ENCODE results near the gene CLECL1. TPM values are rescaled to one million over a fixed set of nuclear protein-coding genes. Genes with fewer than 3 reads are reported as not detected.
"Not testable (repeated sequence)": the region's sequence is repeated elsewhere in the genome, so short reads cannot be mapped to it uniquely, and the experiment has no call there.

The CLECL1 gene
- total and polyA plus RNA-seq, 3 donors from 2014 or later, result 1.4 TPM; not detected in 2

- DNase-seq, result no peak
- TF ChIP-seq POLR2A (IDR thresholded peaks at IDR 0.05), result no peak
- TF ChIP-seq, protein P1, sequence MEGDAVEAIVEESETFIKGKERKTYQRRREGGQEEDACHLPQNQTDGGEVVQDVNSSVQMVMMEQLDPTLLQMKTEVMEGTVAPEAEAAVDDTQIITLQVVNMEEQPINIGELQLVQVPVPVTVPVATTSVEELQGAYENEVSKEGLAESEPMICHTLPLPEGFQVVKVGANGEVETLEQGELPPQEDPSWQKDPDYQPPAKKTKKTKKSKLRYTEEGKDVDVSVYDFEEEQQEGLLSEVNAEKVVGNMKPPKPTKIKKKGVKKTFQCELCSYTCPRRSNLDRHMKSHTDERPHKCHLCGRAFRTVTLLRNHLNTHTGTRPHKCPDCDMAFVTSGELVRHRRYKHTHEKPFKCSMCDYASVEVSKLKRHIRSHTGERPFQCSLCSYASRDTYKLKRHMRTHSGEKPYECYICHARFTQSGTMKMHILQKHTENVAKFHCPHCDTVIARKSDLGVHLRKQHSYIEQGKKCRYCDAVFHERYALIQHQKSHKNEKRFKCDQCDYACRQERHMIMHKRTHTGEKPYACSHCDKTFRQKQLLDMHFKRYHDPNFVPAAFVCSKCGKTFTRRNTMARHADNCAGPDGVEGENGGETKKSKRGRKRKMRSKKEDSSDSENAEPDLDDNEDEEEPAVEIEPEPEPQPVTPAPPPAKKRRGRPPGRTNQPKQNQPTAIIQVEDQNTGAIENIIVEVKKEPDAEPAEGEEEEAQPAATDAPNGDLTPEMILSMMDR (IDR thresholded peaks at IDR 0.05), result no peak
Measured at GRCh38 chr12:9706086-9706685, 26.7 kb downstream of the CLECL1 start.

GRCh38 chr12:9704561-9704960 is 28.3 kb downstream of the CLECL1 start:
- WGBS, 2 donors, result 92 to 94% methylated on average over 5 of the region's 5 CpGs
- intact Hi-C loops (cut with DNase I; ENCODE audit: low total_unique reads); H3K4me3 ChIP-seq; H3K36me3 ChIP-seq (ENCODE audit: low read depth, missing control alignments); H3K27me3 ChIP-seq; H3K27ac ChIP-seq; H3K9me3 ChIP-seq; H3K4me1 ChIP-seq; DNase-seq: not testable (repeated sequence)

More at GRCh38 chr12:9706086-9706685, 26.7 kb downstream of the CLECL1 start:
- Histone ChIP-seq H3K9me3 (no peaks in the 10 kb centered on the region), H3K27me3 (no peaks in the 10 kb centered on the region), H3K36me3 (ENCODE audit: low read depth, missing control alignments) (no peaks in the 10 kb centered on the region), H3K27ac (no peak overlapping the region), H3K4me3 (no peak overlapping the region), H3K4me1 (no peaks in the 10 kb centered on the region)
- intact Hi-C loops (cut with DNase I; ENCODE audit: low total_unique reads), result no loop called here

- H3K4me1 ChIP-seq, result peaks cover 5% of the 10 kb centered on the region
- no peak overlapping the region for H3K4me3 ChIP-seq
- no peaks in the 10 kb centered on the region for H3K36me3 ChIP-seq (ENCODE audit: low read depth, missing control alignments)
- 84 to 95% methylated on average over 3 of the region's 3 CpGs for WGBS, 2 donors
- H3K27ac ChIP-seq, result no peak overlapping the region
- H3K9me3 ChIP-seq, result no peaks in the 10 kb centered on the region
- TF ChIP-seq POLR2A (IDR thresholded peaks at IDR 0.05), result no peak
- TF ChIP-seq, protein P1 (IDR thresholded peaks at IDR 0.05), result no peak
- DNase-seq, result no peak
- no peaks in the 10 kb centered on the region for H3K27me3 ChIP-seq
- intact Hi-C loops (cut with DNase I; ENCODE audit: low total_unique reads), result no loop called here
Measured at GRCh38 chr12:9702255-9702654, 30.6 kb downstream of the CLECL1 start.

GRCh38 chr12:9701380-9702154 is 31.3 kb downstream of the CLECL1 start:
- no peaks in the 10 kb centered on the region for H3K9me3 ChIP-seq
- H3K4me3 ChIP-seq, result no peak overlapping the region
- peaks cover 5% of the 10 kb centered on the region for H3K4me1 ChIP-seq
- H3K36me3 ChIP-seq (ENCODE audit: low read depth, missing control alignments), result no peaks in the 10 kb centered on the region
- intact Hi-C loops (cut with DNase I; ENCODE audit: low total_unique reads), result no loop called here
- no peaks in the 10 kb centered on the region for H3K27me3 ChIP-seq
- DNase-seq, result no peak
- WGBS, 2 donors, result 87 to 100% methylated on average over 1 of the region's 1 CpG
- TF ChIP-seq POLR2A (IDR thresholded peaks at IDR 0.05), result no peak
- TF ChIP-seq, protein P1 (IDR thresholded peaks at IDR 0.05), result no peak
- no peak overlapping the region for H3K27ac ChIP-seq

DNA sequence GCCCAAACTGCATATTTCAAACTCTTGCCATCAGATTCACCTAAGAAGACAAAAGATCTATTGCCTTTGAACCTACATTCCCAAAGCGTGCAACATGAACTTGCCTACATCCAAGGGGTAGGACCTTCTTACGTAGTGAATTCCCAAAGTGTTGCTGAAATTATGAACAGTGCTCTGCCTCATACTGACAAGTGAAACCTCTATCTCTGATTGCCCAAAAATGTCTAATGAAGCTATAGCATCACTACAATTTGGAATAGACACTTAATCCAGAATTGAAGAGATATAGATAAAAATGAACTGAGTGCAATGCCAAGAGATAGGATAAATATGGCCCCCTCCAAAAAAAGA is 32.3 kb downstream of the CLECL1 start:
- Histone ChIP-seq H3K9me3 (no peaks in the 10 kb centered on the region), H3K36me3 (ENCODE audit: low read depth, missing control alignments) (no peaks in the 10 kb centered on the region), H3K4me1 (peaks cover 5% of the 10 kb centered on the region), H3K27me3 (no peaks in the 10 kb centered on the region), H3K4me3 (no peak overlapping the region), H3K27ac (no peak overlapping the region)
- DNase-seq, result no peak
- no peak for TF ChIP-seq POLR2A (IDR thresholded peaks at IDR 0.05)
- TF ChIP-seq, protein P1 (IDR thresholded peaks at IDR 0.05), result no peak
- WGBS, 2 donors, result 78 to 90% methylated on average over 2 of the region's 2 CpGs
- intact Hi-C loops (cut with DNase I; ENCODE audit: low total_unique reads), result no loop called here
